ENCODE results near the gene ANKRD65. TPM values are rescaled to one million over a fixed set of nuclear protein-coding genes. Genes with fewer than 3 reads are reported as not detected.

The ANKRD65 gene
- total RNA-seq, 1 experiment from 2014 or later: 14.7 TPM

GRCh38 chr1:1433804-1434130 is 12.7 kb upstream of the ANKRD65 start:
- TF ChIP-seq EZH2 (IDR thresholded peaks at IDR 0.05; ENCODE audit: low read depth) (no peak), CTCF (conservative IDR thresholded peaks at IDR 0.05) (no peak)
- peaks cover 33% of the 10 kb centered on the region; the same call in 1 of the 2 replicates for H3F3A ChIP-seq (ENCODE audit: insufficient read depth, low read depth)
- peak overlapping the region; percentile 85 for H3K4me2 ChIP-seq
- H3K79me2 ChIP-seq (ENCODE audit: low read depth): peaks cover 5% of the 10 kb centered on the region; the same call in 1 of the 2 replicates
- peak overlapping the region; percentile 45; the same call in 1 of the 2 replicates for H3K4me3 ChIP-seq
- peak overlapping the region; percentile 86 for H3K27ac ChIP-seq
- H3K36me3 ChIP-seq (ENCODE audit: low read depth): no peaks in the 10 kb centered on the region
- DNase-seq: peak; percentile 61 to 68
- POLR2A ChIA-PET (ENCODE audit: unreplicated experiment): interaction anchor here (0.5 to 0.7 kb wide), 3 partner anchors 72 to 1554 kb away, joined by 3 to 7 read pairs (median 3); no protein-coding TSS in a partner anchor
- H2AFZ ChIP-seq: peak overlapping the region; percentile 79
- intact Hi-C loops (cut with micrococcal nuclease; ENCODE audit: unreplicated experiment): loop anchor here (2.0 to 10.0 kb wide), 3 partner anchors 27 to 89 kb away; partner anchors contain the start of genes DVL1 and MRPL20
- no peaks in the 10 kb centered on the region for H3K9me3 ChIP-seq (ENCODE audit: insufficient read depth, low read depth)
- CTCF ChIA-PET: no interaction called here
- no peaks in the 10 kb centered on the region for H4K20me1 ChIP-seq (ENCODE audit: insufficient read depth)
- BruUV-seq (replicated peaks): no TSS peak
- H3K9me2 ChIP-seq (ENCODE audit: insufficient read depth): no peaks in the 10 kb centered on the region
- no peaks in the 10 kb centered on the region for H3K27me3 ChIP-seq (ENCODE audit: insufficient read depth, low read depth)
- peaks cover 64% of the 10 kb centered on the region for H3K4me1 ChIP-seq (replicated peaks; ENCODE audit: insufficient read depth)

GRCh38 chr1:1432951-1433803 is 12.1 kb upstream of the ANKRD65 start:
- Histone ChIP-seq H3K79me2 (ENCODE audit: low read depth) (peaks cover 5% of the 10 kb centered on the region; the same call in 1 of the 2 replicates), H3K4me1 (replicated peaks; ENCODE audit: insufficient read depth) (peaks cover 64% of the 10 kb centered on the region), H3K9me3 (ENCODE audit: insufficient read depth, low read depth) (no peaks in the 10 kb centered on the region), H3K27me3 (ENCODE audit: insufficient read depth, low read depth) (no peaks in the 10 kb centered on the region), H4K20me1 (ENCODE audit: insufficient read depth) (no peaks in the 10 kb centered on the region), H3K9me2 (ENCODE audit: insufficient read depth) (no peaks in the 10 kb centered on the region), H3K36me3 (ENCODE audit: low read depth) (no peaks in the 10 kb centered on the region), H2AFZ (peak overlapping the region; percentile 79), H3K4me3 (peak overlapping the region; percentile 45; the same call in 1 of the 2 replicates), H3K27ac (peak overlapping the region; percentile 86), H3F3A (ENCODE audit: insufficient read depth, low read depth) (peaks cover 33% of the 10 kb centered on the region; the same call in 1 of the 2 replicates), H3K4me2 (peak overlapping the region; percentile 85)
- ChIA-PET CTCF (no interaction called here), POLR2A (ENCODE audit: unreplicated experiment) (interaction anchor here (0.5 to 0.7 kb wide), 3 partner anchors 73 to 1554 kb away, joined by 3 to 7 read pairs (median 3); no protein-coding TSS in a partner anchor)
- TF ChIP-seq EZH2 (IDR thresholded peaks at IDR 0.05; ENCODE audit: low read depth): no peak
- no peak; the same call in 1 of the 2 replicates for TF ChIP-seq CTCF (conservative IDR thresholded peaks at IDR 0.05)
- peak; percentile 82 to 95 for DNase-seq
- BruUV-seq (replicated peaks): no TSS peak
- intact Hi-C loops (cut with micrococcal nuclease; ENCODE audit: unreplicated experiment): loop anchor here (1.0 to 10.0 kb wide), 4 partner anchors 11 to 88 kb away; partner anchors contain the start of genes DVL1 and MRPL20

- peak overlapping the region; percentile 66; the same call in 1 of the 2 replicates for H2AFZ ChIP-seq
- TF ChIP-seq EZH2 (IDR thresholded peaks at IDR 0.05; ENCODE audit: low read depth) (no peak), CTCF (conservative IDR thresholded peaks at IDR 0.05) (no peak)
- H3K4me3 ChIP-seq: peak overlapping the region; percentile 52; the same call in 1 of the 2 replicates
- ChIA-PET POLR2A (ENCODE audit: unreplicated experiment) (interaction anchor here (0.9 kb wide), 1 partner anchor 12 kb away, joined by 3 read pairs; no protein-coding TSS in a partner anchor), CTCF (interaction anchor here (0.8 kb wide), 1 partner anchor 34 kb away, joined by 3 read pairs; the partner anchor contains the start of gene CCNL2)
- TSS peak; percentile 46 for BruUV-seq (replicated peaks)
- peaks cover 5% of the 10 kb centered on the region; the same call in 1 of the 2 replicates for H3K79me2 ChIP-seq (ENCODE audit: low read depth)
- H4K20me1 ChIP-seq (ENCODE audit: insufficient read depth): no peaks in the 10 kb centered on the region
- intact Hi-C loops (cut with micrococcal nuclease; ENCODE audit: unreplicated experiment): loop anchor here (1.0 to 10.0 kb wide), 4 partner anchors 10 to 88 kb away; partner anchors contain the start of genes DVL1 and MRPL20
- H3K4me1 ChIP-seq (replicated peaks; ENCODE audit: insufficient read depth): peaks cover 64% of the 10 kb centered on the region
- H3K9me3 ChIP-seq (ENCODE audit: insufficient read depth, low read depth): no peaks in the 10 kb centered on the region
- no peaks in the 10 kb centered on the region for H3K9me2 ChIP-seq (ENCODE audit: insufficient read depth)
- H3F3A ChIP-seq (ENCODE audit: insufficient read depth, low read depth): peaks cover 33% of the 10 kb centered on the region; the same call in 1 of the 2 replicates
- H3K27me3 ChIP-seq (ENCODE audit: insufficient read depth, low read depth): no peaks in the 10 kb centered on the region
- H3K27ac ChIP-seq: peak overlapping the region; percentile 51
- peak overlapping the region; percentile 85 for H3K4me2 ChIP-seq
- peak in 1 of 2 experiments; percentile 18 for DNase-seq
- no peaks in the 10 kb centered on the region for H3K36me3 ChIP-seq (ENCODE audit: low read depth)
Measured at GRCh38 chr1:1432274-1432950, 11.3 kb upstream of the ANKRD65 start.

All from PC-9 (cell line).